Esophagus muscularis mucosa (tissue), 4 donors: ENCODE results near the gene PRODH. TPM values are rescaled to one million over a fixed set of nuclear protein-coding genes. Genes with fewer than 3 reads are reported as not detected.
"Not testable (repeated sequence)": the region's sequence is repeated elsewhere in the genome, so short reads cannot be mapped to it uniquely, and the experiment has no call there.

Experiments used
- DNase-seq: peaks from one replicate; pipeline ENCODE4 v3.0.0-alpha.2; 2017; ENCODE audit errors: extremely low spot score
- H3K27ac ChIP-seq, 4 donors: fragments of 200-600 bp; sonication (generic); replicated peaks in 1 of 4; 1 replicate in 3 of 4; 2 replicates in 1 of 4; pipeline ENCODE4 v1.5.1; 2016 to 2019; ENCODE audit warnings: mild to moderate bottlenecking in 1 of 4
- H3K27me3 ChIP-seq, 4 donors: fragments of 200-600 bp; sonication (generic); one replicate each; pipeline versions ENCODE4 v1.5.1 to v1.6.0; 2016 to 2019
- H3K36me3 ChIP-seq, 4 donors: fragments of 200-600 bp; sonication (generic); one replicate each; pipeline ENCODE4 v1.5.1; 2016 to 2019
- H3K4me1 ChIP-seq, 4 donors: fragments of 200-600 bp; sonication (generic); one replicate each; pipeline ENCODE4 v1.5.1; 2016 to 2019
- H3K4me3 ChIP-seq, 4 donors: fragments of 200-600 bp; sonication (generic); 1 replicate in 2 of 4; 2 replicates in 2 of 4; pipeline ENCODE4 v1.5.1; 2016 to 2019; ENCODE audit warnings: mild to moderate bottlenecking in 4 of 4, moderate library complexity in 1 of 4
- H3K9me3 ChIP-seq, 4 donors: fragments of 200-600 bp; sonication (generic); 1 replicate in 3 of 4; 2 replicates in 1 of 4; pipeline ENCODE4 v1.5.1; 2016 to 2019
- EP300 ChIP-seq: sonication (generic); formaldehyde crosslinking; IDR thresholded peaks from one replicate; pipeline ENCODE4 v1.6.1; 2017; ENCODE audit warnings: antibody characterized with exemption
- POLR2A ChIP-seq: fragments of 450-650 bp; IDR thresholded peaks from one replicate; pipeline ENCODE4 v1.6.1; 2017; ENCODE audit warnings: antibody characterized with exemption, moderate library complexity, mild to moderate bottlenecking, low read depth
- POLR2AphosphoS5 ChIP-seq, 2 donors: sonication (generic); formaldehyde crosslinking; IDR thresholded peaks; one replicate each; pipeline ENCODE4 v1.6.1; 2017; ENCODE audit warnings: antibody characterized with exemption in 2 of 2
- WGBS: methylation state at CpG from one replicate; pipeline ENCODE4 v1.1.5; 2018; 5-methylcytosine and 5-hydroxymethylcytosine counted together
- intact Hi-C: fragments of 100-400 bp; cut with DNase I; formaldehyde crosslinking; loops from one replicate; pipeline ENCODE4 v1.15.1; 2023
- total RNA-seq, 4 donors: library from RNA; depleted of rRNA; stranded (reverse); fragments of >200 nt; gene quantifications; one replicate each; pipeline versions ENCODE4 v1.1.0 to v1.2.1, GENCODE V29; 2016
- TF ChIP-seq, protein P1 (sequence below), 3 experiments: fragments of 200-600 bp in 2 of 3; fragments of 450-650 bp in 1 of 3; sonication (generic) in 2 of 3; IDR thresholded peaks; one replicate each; pipeline ENCODE4 v1.5.1; 2017 to 2019; ENCODE audit warnings: antibody characterized with exemption in 3 of 3, mild to moderate bottlenecking in 2 of 3, moderate library complexity in 1 of 3

PRODH gene
- total RNA-seq, 4 donors from 2014 or later, result 1.4 to 7.2 (median 3.9) TPM

GRCh38 chr22:18954990-18955571 lies 19.0 kb upstream of the PRODH start:
- H3K27me3 ChIP-seq, result peaks cover 0 to 53% (median 0%) of the 10 kb centered on the region in 4 donors
- H3K27ac ChIP-seq, result no peak overlapping the region
- no peaks in the 10 kb centered on the region for H3K9me3 ChIP-seq
- no peak overlapping the region for H3K4me3 ChIP-seq
- WGBS, result 91% methylated on average over 10 of the region's 15 CpGs
- no peaks in the 10 kb centered on the region for H3K36me3 ChIP-seq
- no peak for TF ChIP-seq EP300
- TF ChIP-seq, protein P1, sequence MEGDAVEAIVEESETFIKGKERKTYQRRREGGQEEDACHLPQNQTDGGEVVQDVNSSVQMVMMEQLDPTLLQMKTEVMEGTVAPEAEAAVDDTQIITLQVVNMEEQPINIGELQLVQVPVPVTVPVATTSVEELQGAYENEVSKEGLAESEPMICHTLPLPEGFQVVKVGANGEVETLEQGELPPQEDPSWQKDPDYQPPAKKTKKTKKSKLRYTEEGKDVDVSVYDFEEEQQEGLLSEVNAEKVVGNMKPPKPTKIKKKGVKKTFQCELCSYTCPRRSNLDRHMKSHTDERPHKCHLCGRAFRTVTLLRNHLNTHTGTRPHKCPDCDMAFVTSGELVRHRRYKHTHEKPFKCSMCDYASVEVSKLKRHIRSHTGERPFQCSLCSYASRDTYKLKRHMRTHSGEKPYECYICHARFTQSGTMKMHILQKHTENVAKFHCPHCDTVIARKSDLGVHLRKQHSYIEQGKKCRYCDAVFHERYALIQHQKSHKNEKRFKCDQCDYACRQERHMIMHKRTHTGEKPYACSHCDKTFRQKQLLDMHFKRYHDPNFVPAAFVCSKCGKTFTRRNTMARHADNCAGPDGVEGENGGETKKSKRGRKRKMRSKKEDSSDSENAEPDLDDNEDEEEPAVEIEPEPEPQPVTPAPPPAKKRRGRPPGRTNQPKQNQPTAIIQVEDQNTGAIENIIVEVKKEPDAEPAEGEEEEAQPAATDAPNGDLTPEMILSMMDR (IDR thresholded peaks at IDR 0.05), result no peak
- no peaks in the 10 kb centered on the region for H3K4me1 ChIP-seq
- DNase-seq, result no peak
- intact Hi-C loops, result no loop called here

GRCh38 chr22:18954303-18954989 lies 18.4 kb upstream of the PRODH start:
- H3K36me3 ChIP-seq, intact Hi-C loops, H3K4me3 ChIP-seq, H3K4me1 ChIP-seq, DNase-seq, H3K27ac ChIP-seq, H3K9me3 ChIP-seq: not testable (repeated sequence)
- H3K27me3 ChIP-seq, result peaks cover 0 to 59% (median 0%) of the 10 kb centered on the region in 4 donors
- TF ChIP-seq, protein P1 (IDR thresholded peaks at IDR 0.05), result peak; percentile 75 to 89 (median 77)
- 36% methylated on average over 5 of the region's 14 CpGs for WGBS

GRCh38 chr22:18953128-18953527 lies 17.0 kb upstream of the PRODH start:
- H3K27me3 ChIP-seq, result peaks cover 0 to 65% (median 0%) of the 10 kb centered on the region in 4 donors
- H3K4me3 ChIP-seq, H3K4me1 ChIP-seq, H3K9me3 ChIP-seq, DNase-seq, H3K27ac ChIP-seq, H3K36me3 ChIP-seq, intact Hi-C loops: not testable (repeated sequence)
- WGBS, result 40% methylated on average over 7 of the region's 14 CpGs

- H3K27ac ChIP-seq, result no peak overlapping the region
- H3K4me1 ChIP-seq, result no peaks in the 10 kb centered on the region
- H3K27me3 ChIP-seq, result peaks cover 0 to 70% (median 0%) of the 10 kb centered on the region in 4 donors
- intact Hi-C loops, result no loop called here
- H3K9me3 ChIP-seq, result no peaks in the 10 kb centered on the region
- DNase-seq, result no peak
- H3K36me3 ChIP-seq, result no peaks in the 10 kb centered on the region
- H3K4me3 ChIP-seq, result no peak overlapping the region
- TF ChIP-seq POLR2A, result no peak
- TF ChIP-seq POLR2AphosphoS5 (IDR thresholded peaks at IDR 0.05), result no peak
- TF ChIP-seq, protein P1 (IDR thresholded peaks at IDR 0.05), result no peak
- TF ChIP-seq EP300, result no peak
- 75% methylated on average over 4 of the region's 6 CpGs for WGBS
These were observed 15.9 kb upstream of the PRODH start for GRCh38 chr22:18952022-18952421.

DNA sequence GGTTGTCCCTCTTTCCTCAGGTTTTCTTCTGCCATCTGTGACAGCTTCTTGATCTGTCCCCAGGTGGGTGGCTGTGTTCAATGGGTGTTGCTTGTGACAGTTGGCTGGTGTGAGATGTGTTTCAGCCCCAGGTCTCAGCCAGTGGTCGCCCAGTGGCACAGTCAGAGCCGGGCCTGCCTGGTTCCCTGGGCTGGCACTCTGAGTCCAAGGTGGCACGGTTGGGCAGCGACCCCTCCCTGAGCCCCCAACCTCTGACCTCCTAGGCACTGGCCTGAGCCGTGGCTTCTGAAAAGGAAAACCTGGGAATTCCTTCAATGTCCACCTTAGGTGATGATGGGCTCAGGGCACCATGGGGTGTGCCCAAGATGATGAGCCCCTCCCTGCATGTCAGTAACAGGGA lies 14.0 kb upstream of the PRODH start:
- TF ChIP-seq, protein P1 (IDR thresholded peaks at IDR 0.05), result no peak
- no peak for TF ChIP-seq POLR2A
- TF ChIP-seq EP300, result no peak
- TF ChIP-seq POLR2AphosphoS5 (IDR thresholded peaks at IDR 0.05), result no peak
- no peaks in the 10 kb centered on the region for H3K9me3 ChIP-seq
- H3K36me3 ChIP-seq, result no peaks in the 10 kb centered on the region
- peaks cover 0 to 65% (median 0%) of the 10 kb centered on the region in 4 donors for H3K27me3 ChIP-seq
- WGBS, result 88% methylated on average over 5 of the region's 5 CpGs
- H3K4me1 ChIP-seq, result no peaks in the 10 kb centered on the region
- DNase-seq, result no peak
- no peak overlapping the region for H3K27ac ChIP-seq
- no peak overlapping the region for H3K4me3 ChIP-seq
- intact Hi-C loops, result no loop called here
